Forelimb muscle (tissue), 1 donor: ENCODE measurements around the gene INAVA. TPM values are rescaled to one million over a fixed set of nuclear protein-coding genes. Genes with fewer than 3 reads are reported as not detected.

ENCODE experiments used
- DNase-seq: peaks from one replicate; pipeline ENCODE4 v3.0.0-alpha.2; 2013; ENCODE audit warnings: low read depth
- polyA plus RNA-seq: library from polyadenylated mRNA; unstranded; fragments of 120-200 nt; gene quantifications from one replicate; pipeline ENCODE4 v1.2.1, GENCODE V29; 2013; ENCODE audit not compliant: insufficient read length

The INAVA gene
- polyA plus RNA-seq, 1 donor: 2.0 TPM

GRCh38 chr1:200877010-200877409, 17.7 kb upstream of the INAVA start:
- DNase-seq: no peak

DNA sequence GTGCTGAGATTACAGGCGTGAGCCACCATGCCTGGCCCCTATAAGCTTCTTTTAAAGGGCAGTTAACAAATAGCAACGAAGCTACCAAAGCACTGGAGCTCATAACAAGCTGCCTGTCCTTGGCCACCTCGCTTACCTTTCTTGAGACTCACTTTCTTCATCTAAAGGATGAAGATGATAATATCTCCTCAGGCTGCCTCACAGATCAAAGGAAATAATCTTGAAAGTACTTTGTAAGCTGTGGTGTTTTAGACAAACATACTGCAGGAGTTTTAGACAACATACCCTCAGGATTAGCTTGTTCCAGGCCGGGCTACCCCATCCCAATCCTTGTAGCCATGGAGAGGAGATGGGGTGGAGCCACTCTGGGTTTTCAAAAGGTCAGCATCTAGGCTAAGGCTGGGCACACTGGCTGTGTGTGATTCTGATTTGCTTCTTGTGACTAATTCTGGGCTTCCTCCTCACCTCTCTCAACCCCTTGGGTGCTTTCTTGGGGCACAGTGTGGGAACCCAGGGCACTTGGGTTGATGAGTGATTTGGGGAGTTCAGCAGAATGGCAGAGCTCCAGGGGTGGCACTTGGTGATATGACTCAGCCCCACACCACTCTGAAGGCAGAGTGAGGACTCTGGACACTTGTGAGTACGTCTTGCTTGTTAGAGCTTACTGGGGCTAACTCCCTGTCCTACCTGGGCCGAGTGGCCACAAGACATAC, 16.7 kb upstream of the INAVA start:
- DNase-seq: no peak

DNA sequence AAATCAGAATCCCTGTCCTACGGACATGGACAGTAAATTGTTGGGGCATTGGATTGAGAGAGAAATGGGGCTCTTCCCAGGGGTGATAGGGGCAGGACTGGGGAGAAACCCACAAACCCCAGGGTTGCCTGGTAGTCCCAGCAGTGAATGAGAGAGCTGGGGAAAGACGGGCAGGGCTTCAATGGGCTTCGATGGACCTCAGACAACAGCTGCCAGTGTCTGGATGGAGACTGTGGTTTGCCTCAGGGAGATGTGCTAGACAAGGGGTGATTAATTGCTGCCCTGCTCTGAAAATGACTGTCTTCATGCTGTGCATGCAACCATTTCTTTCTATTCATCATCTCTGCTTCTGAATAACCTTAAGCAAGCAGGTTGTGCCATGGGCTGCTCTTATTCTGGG, 14.5 kb upstream of the INAVA start:
- no peak for DNase-seq

DNA sequence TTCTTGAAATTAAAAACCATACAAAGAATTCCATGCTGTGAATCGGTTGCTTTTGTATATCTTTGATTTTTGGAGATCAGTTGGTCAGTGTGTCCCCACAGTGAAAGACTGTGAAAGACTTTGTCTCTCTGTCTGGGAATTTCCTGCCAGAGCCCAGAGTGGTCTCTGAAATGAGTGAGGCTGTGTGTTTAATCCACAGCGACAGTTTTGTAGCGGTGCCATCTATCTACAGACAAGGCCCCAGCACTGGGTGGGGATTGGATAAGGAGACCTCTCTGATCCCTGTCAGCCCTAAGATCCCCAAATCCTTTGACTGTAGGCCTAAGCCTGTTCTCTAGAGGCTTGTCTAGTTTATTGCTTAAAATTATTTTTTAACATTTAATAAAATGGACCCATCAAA, 11.6 kb upstream of the INAVA start:
- DNase-seq: no peak

DNA sequence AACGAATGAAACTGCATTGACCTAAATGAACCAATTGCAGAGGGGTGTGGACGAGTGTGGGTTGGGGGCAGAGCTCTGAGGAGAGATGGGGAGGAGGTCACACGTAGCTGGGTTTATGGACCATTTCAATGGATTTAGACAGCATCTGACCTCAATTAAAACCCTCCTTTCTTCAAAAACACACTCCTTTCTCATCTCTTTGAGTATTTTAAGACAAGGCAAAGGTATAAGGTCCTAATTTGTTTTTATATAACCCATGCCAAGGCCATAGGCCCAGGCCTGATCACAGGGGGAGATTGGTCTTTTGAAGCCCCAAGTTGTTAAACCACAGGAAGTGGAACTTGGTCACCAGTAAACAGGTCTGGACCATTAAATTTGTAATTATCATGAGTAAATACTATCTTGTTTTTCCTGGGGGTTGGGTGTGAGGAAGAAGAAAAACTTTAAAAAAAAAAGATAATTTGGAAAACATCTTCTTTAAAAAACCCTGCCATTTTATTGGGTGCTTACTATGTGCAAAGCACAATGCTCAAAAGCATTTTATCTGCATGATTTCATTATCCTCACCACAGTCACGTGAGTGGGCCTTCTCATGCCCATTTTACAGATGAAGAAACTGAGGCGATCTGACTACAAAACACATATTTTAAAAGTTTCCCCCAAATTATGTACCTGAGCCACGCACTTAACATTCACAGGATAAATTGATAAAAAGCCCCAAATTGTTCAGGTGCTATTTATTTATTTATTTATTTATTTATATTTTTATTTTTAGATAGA, 8.9 kb upstream of the INAVA start:
- no peak for DNase-seq

GRCh38 chr1:200886594-200886993, 8.1 kb upstream of the INAVA start:
- DNase-seq: no peak

GRCh38 chr1:200887036-200887435, 7.7 kb upstream of the INAVA start:
- no peak for DNase-seq

DNA sequence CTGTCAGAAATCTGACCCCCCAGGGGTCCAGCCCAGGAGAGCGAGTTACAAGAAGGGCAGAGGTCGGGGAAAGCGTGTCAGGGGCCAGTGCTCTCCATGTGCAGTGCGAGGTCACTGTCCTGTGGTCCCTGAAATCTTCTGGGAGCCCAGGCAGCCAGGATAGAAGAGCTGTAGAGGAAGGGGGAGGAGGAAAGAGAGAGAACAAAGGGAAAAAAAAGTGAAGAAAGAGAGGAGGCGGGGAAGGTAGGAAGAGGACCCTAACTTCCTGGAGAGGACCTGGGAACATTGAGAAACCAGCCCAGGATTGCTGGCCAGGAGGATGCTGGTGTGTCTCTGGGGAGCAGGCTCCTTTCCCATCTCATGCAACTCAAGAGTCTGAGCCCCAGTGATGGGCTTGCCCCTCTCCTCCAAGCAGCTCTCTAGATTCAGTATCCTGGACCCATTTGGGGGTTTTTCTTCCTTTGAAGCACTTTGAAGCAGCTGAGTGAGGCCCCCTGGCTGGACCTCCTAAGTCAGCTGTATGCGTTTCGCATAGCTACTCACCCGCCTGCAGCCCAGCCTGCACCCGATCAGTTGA, 6.8 kb upstream of the INAVA start:
- DNase-seq: no peak

DNA sequence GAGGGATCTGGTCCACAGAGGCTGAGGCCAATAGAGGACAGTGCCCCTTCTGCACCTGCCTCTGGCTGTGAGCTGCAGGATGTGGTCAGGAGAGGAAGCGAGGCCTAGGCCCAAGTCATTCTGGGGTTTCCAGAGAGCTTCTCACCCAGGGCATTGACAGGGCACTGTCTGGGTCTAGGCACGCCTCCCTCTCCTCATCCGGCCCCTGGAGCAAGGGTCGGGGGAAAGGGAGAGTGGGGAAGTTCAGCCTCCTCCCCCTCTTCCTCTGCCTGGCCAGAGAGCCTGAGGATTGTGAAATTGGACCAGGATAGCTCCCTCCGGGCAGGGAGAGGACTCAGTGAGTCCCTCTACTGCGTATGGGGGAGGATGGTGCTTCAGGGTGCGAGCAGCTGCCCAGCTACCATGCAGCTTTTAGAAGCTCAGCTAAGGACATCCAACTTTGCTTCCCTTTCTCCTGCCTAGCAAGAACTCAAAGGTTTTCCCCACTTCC, 6.3 kb upstream of the INAVA start:
- no peak for DNase-seq

DNA sequence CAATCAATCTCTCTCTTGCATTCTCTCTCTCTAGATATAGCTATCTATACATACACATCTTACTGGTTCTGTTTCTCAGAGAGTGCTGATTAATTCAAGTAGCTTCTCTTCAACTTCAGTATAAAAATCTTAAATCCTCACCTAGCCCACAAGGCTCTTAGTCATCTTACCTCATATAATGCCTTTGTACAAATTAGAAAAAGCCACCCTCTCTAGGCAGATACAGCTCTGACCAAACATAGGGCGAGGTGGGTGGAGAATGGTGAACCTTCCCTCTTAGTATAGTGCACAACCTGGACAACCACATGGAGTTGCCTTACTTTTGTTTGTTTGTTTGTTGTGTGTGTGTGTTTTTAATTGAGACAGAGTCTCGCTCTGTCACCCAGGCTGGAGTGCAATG, 5.1 kb upstream of the INAVA start:
- DNase-seq: no peak

DNA sequence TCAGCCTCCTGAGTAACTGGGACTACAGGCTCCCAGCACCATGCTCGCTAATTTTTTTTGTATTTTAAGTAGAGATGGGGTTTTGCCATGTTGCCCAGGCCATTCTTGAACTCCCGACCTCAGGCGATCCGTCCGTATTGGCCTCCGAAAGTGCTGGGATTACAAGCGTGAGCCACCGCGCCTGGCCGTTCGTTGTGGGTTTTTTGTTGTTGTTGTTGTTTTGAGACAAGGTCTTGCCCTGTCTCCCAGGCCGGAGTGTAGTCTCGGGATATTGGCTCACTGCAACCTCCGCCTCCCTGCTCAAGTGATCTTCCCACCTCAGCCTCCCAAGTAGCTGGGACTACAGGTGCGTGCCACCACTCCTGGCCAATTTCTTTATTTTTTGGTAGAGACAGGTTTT, 4.7 kb upstream of the INAVA start:
- no peak for DNase-seq

DNA sequence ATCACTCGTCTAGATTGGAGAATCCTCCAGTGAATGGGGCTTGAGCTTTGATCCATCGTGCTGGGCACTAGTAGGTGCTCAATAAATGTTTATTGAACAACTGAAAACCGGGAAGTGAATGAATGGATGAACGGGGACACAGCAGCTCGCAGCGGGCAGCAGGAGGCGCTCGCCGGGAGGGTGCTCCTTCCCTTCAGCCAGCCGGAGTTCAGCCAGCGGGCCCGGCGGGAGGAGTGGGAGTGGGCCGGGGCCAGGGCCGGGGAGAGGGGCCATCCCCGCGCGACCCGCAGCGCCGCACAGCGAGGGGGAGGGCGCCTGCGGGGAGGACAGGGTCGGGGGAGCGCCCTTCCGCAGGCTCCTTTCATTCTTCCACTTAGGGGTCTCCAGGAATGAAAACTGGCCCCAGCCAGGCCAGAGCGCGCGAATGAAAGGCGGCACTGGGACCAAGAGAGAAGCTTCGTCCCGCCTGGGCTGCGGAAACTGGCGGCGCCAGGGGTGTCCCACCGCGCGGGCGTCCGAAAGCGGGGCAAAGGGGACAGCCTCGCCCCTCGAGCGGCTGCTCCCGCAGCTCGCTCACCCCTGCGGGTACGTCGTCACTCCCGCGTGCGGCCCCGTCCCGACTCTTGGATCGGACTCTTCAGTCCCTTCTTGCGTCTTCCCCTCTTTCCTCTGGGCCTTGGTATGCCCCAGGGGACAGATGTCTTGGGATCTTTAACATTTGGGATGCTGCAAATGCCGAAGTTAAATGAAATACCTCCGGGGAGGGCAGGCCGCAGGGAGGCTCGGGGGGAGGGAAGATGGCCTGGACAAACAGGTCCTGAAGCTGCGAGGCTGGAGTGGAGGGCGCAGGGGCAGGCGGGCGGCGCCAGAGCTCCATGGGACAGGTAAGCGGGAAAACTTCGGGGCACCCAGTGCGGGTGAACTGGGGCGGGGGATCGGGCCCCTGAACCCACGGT, 3.6 kb upstream of the INAVA start:
- DNase-seq: no peak

DNA sequence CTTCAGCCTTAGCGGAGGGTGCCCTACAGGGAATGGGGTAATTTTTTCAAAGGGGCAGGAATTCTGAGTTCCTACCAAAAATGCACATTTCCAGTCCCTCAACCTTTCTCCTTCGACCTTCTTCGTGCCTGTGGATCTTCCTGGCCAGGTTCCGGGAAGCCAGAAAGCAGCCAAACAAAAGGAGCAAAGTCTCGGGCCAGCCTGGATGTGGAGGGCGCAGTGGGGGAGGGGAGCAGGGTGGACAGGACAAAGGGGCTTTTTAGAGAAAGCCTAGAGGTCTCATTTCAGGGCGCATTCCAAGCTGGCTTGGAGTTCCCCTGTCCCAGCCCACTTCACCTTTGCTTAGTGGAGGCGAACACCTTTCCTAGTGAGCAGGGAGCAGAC, 2.9 kb upstream of the INAVA start:
- no peak for DNase-seq

DNA sequence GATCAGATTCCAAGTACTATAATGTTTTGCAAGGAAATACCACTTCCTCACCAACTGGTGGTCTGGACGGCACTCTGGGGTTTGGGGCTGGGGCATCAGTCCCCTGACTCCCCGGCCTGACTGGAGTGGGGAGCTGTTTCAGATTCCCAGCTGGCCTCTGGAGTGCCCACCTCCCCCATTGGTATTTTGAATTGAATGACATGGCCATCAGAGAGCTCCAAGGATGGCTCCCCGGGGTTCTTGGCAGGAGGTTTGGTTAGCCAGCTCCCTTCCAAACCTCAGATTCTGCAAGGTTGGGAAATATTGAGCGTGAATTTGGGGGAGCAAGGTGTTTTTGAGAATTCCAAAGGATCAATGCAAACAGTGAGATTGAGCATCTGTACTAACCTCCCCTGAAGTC, 2.2 kb upstream of the INAVA start:
- DNase-seq: no peak

DNA sequence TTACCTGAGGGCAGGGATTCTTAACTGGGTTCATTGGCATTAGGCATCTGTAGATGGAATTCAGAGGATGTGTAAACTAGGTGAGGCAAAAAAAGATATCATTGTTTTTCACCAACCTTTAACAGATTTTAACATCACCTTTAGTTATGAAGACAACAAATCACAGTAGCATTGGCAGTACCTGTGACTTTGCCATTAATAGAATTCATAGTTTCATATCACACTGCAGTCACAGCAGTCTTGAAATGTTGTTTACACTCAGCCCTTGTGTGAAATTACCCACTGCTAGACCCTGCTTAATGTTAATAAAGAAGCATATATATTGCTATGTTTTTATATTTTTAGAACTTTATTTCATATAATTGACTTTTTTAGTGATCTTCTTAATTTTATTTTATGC, 1.7 kb upstream of the INAVA start:
- no peak for DNase-seq

- no peak for DNase-seq
These were observed 1.2 kb upstream of the INAVA start for GRCh38 chr1:200893411-200893901.

GRCh38 chr1:200895443-200895789, 716 bp downstream of the INAVA start:
- DNase-seq: no peak

- DNase-seq: no peak
These were observed 1.3 kb downstream of the INAVA start for GRCh38 chr1:200895801-200896530.

- DNase-seq: no peak
These were observed 2.0 kb downstream of the INAVA start for GRCh38 chr1:200896531-200897196.

DNA sequence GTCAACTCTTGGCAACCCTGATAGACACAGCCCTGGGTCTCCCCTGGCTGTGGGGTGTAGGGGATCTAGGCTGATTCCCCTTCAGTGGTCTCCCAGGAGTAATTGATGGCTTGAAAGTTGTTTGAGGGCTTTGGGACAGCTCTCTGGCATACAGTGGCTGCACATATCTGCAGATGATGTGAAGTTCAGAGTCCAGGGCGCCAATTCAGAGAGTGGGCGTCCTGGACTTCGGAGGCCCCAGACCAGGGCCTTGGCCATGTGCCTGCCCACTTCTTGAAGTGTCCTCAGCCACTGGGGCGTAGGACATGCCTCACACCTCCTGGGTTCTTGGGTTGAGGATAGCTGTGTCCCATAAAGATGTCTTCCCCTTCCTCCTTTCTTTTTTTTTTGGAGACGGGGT, 2.6 kb downstream of the INAVA start:
- DNase-seq: no peak

- no peak for DNase-seq
These were observed 4.3 kb downstream of the INAVA start for GRCh38 chr1:200899015-200899386.
